ENCODE measurements around the gene LUZP2.

Gene LUZP2

GRCh38 chr11:24734742-24735237 is 237.9 kb downstream of the LUZP2 start:
- DNase-seq = no peak

- DNase-seq = no peak
These were observed 242.1 kb downstream of the LUZP2 start for GRCh38 chr11:24738972-24739371.

- no peak for DNase-seq
These were observed 242.8 kb downstream of the LUZP2 start for GRCh38 chr11:24739637-24740036.

GRCh38 chr11:24747275-24748251 is 250.7 kb downstream of the LUZP2 start:
- DNase-seq = no peak

GRCh38 chr11:24748261-24748660 is 251.4 kb downstream of the LUZP2 start:
- no peak for DNase-seq

GRCh38 chr11:24754406-24754805 is 257.6 kb downstream of the LUZP2 start:
- no peak for DNase-seq

- no peak for DNase-seq
These were observed 258.5 kb downstream of the LUZP2 start for GRCh38 chr11:24755260-24755839.

- DNase-seq = no peak
These were observed 262.9 kb downstream of the LUZP2 start for GRCh38 chr11:24759742-24760141.

- DNase-seq = no peak
These were observed 263.8 kb downstream of the LUZP2 start for GRCh38 chr11:24760681-24761080.

GRCh38 chr11:24762076-24762475 is 265.2 kb downstream of the LUZP2 start:
- no peak for DNase-seq

GRCh38 chr11:24767411-24767810 is 270.6 kb downstream of the LUZP2 start:
- DNase-seq = no peak

GRCh38 chr11:24773322-24773721 is 276.5 kb downstream of the LUZP2 start:
- DNase-seq = no peak

- DNase-seq = no peak
These were observed 282.9 kb downstream of the LUZP2 start for GRCh38 chr11:24779791-24780190.

GRCh38 chr11:24781288-24781687 is 284.4 kb downstream of the LUZP2 start:
- no peak for DNase-seq

- DNase-seq = no peak
These were observed 296.6 kb downstream of the LUZP2 start for GRCh38 chr11:24793479-24793878.

- DNase-seq = no peak
These were observed 297.2 kb downstream of the LUZP2 start for GRCh38 chr11:24794064-24794463.

- DNase-seq = no peak
These were observed 308.8 kb downstream of the LUZP2 start for GRCh38 chr11:24805671-24806070.

- no peak for DNase-seq
These were observed 311.3 kb downstream of the LUZP2 start for GRCh38 chr11:24808173-24808572.

GRCh38 chr11:24819006-24819405 is 322.2 kb downstream of the LUZP2 start:
- no peak for DNase-seq

GRCh38 chr11:24819863-24820434 is 323.1 kb downstream of the LUZP2 start:
- no peak for DNase-seq

GRCh38 chr11:24820541-24820940 is 323.7 kb downstream of the LUZP2 start:
- no peak for DNase-seq

GRCh38 chr11:24828938-24829605 is 332.2 kb downstream of the LUZP2 start:
- DNase-seq = no peak

GRCh38 chr11:24833573-24833972 is 336.7 kb downstream of the LUZP2 start:
- DNase-seq = no peak

Data from islet precursor cell (in vitro differentiated cells).